GM19467 (cell line): ENCODE measurements around the gene PRKX.
A peak's percentile ranks its signal among the peaks of the same experiment; 100 is the strongest.
"Not testable (repeated sequence)": the region's sequence is repeated elsewhere in the genome, so short reads cannot be mapped to it uniquely, and the experiment has no call there.

ENCODE experiments used
- ATAC-seq: cut with Tn5 transposase; IDR thresholded peaks from one replicate; pipeline ENCODE4 v1.9.1; 2021; ENCODE audit warnings: mild to moderate bottlenecking, moderate library complexity; ENCODE audit not compliant: unreplicated experiment

Gene PRKX

GRCh38 chrX:3712051-3712869 is 1.2 kb downstream of the PRKX start:
- ATAC-seq: no peak

- ATAC-seq: no peak
Measured at GRCh38 chrX:3711331-3711917, 2.0 kb downstream of the PRKX start.

GRCh38 chrX:3707673-3708274 is 5.7 kb downstream of the PRKX start:
- ATAC-seq: not testable (repeated sequence)

DNA sequence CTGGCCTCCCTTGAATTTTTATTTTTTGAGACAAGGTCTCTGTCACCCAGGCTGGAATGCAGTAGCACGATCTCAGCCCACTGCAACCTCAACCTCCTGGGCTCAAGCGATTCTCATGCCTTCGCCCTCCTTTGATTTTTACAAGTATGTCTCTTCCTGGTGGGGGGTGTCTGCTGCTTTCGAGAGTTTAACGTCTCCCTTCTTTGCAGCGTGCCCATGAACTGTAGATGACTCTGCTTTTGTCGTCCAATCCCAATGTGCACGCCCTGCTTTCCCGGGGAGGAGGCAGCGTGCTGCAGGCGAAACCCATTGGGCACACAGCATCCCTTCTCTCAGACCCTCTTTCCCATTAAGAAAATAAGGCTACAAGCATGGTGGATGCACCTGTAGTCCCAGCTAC is 7.0 kb downstream of the PRKX start:
- no peak for ATAC-seq

DNA sequence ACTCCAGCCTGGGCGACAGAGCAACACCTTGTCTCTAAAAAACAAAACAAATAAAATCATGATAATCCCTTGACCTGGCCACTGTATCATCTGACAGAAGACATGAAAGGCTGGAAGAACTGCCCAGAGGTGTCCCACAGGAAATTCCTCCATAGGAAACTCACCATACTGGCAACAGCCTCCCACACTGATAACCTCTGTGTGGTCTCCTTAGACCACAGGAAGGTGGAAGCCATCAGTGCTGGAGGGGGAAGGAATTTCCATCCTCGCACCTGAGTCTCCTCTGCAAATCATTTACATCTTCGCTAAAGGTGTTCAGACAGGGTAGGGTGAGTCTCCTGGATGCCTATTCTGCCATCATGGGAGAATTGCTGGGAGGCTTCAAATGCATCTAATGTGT is 10.2 kb downstream of the PRKX start:
- ATAC-seq: not testable (repeated sequence)

- not testable (repeated sequence) for ATAC-seq
Measured at GRCh38 chrX:3702095-3702494, 11.4 kb downstream of the PRKX start.

DNA sequence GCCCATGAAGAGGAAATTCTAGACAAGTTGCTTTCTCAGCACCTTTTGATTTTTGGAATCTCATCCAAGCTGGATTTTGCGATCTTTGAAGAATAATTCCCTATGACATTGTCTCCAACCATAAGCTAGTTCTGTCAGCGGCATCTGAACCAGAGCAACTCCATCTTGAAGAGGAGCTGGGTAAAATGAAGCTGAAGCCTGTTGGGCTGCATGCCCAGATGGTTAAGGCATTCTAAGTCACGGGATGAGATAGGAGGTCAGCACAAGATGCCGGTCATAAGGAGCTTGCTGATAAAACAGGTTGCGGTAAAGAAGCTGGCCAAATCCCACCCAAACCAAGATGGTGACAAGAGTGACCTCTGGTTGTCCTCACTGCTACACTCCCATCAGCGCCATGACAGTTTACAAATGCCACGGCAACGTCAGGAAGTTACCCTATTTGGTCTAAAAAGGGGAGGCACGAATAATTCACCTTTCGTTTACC is 12.0 kb downstream of the PRKX start:
- not testable (repeated sequence) for ATAC-seq

DNA sequence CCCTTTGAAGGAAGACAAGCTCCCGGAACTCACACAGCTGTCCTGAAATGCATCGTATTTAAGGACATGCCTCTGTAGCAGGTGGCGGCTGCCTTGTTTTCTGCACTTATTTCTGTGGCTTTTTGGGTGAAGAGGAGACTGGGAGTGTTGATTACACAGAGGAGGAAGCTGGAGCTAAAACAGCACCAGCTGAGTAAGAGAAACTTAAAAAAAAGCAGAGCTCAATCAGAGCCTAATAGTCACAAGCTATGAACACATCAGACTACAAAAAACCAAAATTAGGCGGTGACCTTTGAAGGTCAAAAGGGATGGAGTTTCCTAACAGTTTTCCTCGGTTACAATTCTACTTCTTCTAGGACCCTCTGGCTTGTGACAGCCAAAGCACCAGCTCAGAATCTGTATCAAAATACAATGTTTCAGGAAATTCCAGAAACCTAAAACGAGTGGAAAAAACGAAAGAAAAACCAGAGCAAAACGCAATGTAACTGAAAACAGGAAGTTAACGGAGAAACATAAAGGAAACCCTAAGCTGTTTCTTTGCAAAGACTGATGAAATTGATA is 13.5 kb downstream of the PRKX start:
- peak; percentile 65 for ATAC-seq

DNA sequence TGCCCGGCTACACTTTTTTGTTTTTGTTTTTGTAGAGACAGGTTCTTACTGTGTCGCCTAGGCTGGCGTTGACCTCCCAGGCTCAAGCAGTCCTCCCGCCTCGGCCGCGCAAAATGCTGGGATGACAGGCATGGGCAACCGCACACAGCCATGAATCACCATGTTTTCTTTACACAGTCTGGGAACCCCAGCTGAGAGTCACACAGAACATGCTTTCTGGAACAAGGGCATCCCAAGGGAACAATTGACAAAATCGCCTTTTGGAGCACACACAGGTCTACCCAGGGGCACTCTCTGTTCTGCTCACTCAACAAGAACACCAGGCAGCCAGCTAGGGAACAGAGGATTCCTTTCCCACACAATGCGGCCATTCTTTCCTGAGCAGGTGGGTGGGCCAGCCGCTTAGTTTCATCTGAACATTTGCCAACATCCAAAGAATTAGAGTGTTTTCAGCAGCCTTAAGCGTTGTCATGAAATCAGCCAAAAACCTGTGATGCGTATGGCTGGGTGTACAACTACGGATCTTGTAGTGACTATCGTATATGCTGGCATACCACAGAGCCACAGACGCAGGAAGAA is 15.7 kb downstream of the PRKX start:
- no peak for ATAC-seq

GRCh38 chrX:3697220-3697684 is 16.2 kb downstream of the PRKX start:
- no peak for ATAC-seq

GRCh38 chrX:3695536-3695935 is 17.9 kb downstream of the PRKX start:
- no peak for ATAC-seq

- ATAC-seq: no peak
Measured at GRCh38 chrX:3690140-3690539, 23.3 kb downstream of the PRKX start.

DNA sequence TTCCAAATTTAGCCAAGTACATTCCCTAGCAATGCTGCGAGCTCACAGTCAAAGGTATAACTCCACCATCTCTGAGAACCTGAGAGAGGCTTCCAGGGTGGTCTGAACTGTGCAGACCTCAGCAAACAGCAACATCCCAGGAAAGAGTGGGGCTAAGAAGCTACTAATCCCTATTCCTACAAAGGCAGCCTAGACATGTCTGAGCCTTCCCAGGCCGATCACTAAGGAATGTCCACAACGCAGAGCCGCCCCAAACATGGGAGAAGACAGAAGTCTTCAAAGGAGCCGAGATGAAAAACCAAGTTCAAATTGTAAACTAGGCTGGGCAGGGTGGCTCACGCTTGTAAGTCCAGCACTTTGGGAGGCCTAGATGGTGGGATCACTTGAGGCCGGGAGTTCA is 30.2 kb downstream of the PRKX start:
- not testable (repeated sequence) for ATAC-seq

GRCh38 chrX:3680459-3680858 is 33.0 kb downstream of the PRKX start:
- no peak for ATAC-seq

- no peak for ATAC-seq
Measured at GRCh38 chrX:3679669-3680068, 33.8 kb downstream of the PRKX start.

GRCh38 chrX:3678328-3678727 is 35.1 kb downstream of the PRKX start:
- no peak for ATAC-seq

GRCh38 chrX:3674881-3675280 is 38.6 kb downstream of the PRKX start:
- ATAC-seq: no peak

- no peak for ATAC-seq
Measured at GRCh38 chrX:3669841-3670475, 43.5 kb downstream of the PRKX start.

- ATAC-seq: no peak
Measured at GRCh38 chrX:3666975-3667374, 46.5 kb downstream of the PRKX start.

DNA sequence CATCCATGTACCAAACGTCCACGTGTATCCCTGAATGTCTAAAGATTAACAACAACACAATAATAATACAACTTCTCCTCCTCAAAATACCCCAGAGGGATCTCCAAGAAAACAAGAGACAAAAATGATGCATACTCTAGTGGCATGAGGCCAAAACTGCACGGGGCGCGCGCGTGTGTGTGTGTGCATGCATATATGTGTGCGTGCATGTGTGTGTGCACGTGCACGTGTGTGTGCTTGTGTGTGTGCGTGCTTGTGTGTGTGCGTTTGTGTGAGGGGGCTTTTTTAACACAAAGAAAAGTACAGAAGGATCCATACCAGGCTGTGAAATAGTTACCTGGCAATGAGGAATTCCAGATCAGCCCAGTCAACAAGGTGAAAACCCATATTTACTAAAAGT is 48.5 kb downstream of the PRKX start:
- no peak for ATAC-seq
